GM11168 (cell line): ENCODE results near the gene ZBTB9.

ENCODE experiments used
- in situ Hi-C: fragments of 300-500 bp; cut with MboI; formaldehyde crosslinking; loops from one replicate; pipeline ENCODE4 v1.12.0; 2022; ENCODE audit warnings: low sequenced_read_pairs; ENCODE audit not compliant: unreplicated experiment

Gene ZBTB9, protein sequence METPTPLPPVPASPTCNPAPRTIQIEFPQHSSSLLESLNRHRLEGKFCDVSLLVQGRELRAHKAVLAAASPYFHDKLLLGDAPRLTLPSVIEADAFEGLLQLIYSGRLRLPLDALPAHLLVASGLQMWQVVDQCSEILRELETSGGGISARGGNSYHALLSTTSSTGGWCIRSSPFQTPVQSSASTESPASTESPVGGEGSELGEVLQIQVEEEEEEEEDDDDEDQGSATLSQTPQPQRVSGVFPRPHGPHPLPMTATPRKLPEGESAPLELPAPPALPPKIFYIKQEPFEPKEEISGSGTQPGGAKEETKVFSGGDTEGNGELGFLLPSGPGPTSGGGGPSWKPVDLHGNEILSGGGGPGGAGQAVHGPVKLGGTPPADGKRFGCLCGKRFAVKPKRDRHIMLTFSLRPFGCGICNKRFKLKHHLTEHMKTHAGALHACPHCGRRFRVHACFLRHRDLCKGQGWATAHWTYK

DNA sequence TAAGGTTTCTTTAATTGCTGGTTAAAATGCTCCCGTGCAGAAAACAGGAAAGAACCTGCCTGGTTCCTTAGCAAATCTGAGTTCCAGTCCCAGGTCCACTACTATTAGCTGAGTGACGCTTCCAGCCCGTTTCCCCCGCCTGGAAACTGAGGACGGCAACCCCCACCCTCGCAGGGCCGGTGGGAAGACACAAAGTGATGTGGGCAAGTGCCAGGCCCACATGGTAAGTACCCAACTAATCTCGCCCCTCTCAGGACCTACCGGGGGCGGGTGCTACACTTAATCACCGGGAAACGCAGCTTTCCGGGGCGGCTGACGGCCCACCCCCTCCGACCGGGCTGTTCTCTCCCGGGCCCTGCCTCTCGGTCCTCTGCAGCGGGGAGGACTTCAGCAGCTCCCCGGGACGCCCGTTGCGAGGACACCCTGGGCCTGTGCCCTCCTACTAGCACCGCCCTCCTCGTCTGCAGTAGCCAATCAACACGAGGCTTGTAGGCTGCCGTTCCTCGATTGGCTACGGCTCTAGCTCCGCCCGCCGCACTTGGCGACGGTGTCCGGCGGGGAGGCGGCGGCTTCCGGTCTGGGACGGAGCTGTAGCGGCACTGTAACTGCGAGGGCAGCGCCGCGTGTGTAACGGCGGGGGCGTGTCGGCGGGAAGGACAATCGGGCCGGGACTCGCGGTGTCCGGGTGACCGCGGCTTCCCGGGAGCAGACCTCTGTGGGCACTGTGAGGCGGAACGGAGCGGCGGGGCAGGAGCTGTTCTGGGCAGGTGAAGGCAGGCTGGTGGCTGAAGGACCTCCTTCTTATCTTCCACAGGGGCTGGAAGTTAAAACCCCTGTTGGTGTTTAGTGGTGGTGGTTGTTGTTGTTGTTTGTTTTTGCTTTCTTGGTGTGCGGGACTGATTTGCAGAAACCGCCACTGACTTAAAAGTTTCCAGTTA is at the start of gene ZBTB9:
TSS of gene ZBTB9 (plus strand) at position 568 of the 938 bp plus-strand sequence. CDS start 525 bp downstream, outside the sequence.
- in situ Hi-C loops, result no loop called here

DNA sequence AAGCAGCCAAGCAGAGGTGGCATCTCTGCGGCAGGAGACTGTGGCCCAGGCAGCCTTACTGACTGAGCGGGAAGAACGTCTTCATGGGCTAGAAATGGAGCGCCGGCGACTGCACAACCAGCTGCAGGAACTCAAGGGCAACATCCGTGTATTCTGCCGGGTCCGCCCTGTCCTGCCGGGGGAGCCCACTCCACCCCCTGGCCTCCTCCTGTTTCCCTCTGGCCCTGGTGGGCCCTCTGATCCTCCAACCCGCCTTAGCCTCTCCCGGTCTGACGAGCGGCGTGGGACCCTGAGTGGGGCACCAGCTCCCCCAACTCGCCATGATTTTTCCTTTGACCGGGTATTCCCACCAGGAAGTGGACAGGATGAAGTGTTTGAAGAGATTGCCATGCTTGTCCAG is 49.5 kb upstream of the ZBTB9 start:
- in situ Hi-C loops, result no loop called here

DNA sequence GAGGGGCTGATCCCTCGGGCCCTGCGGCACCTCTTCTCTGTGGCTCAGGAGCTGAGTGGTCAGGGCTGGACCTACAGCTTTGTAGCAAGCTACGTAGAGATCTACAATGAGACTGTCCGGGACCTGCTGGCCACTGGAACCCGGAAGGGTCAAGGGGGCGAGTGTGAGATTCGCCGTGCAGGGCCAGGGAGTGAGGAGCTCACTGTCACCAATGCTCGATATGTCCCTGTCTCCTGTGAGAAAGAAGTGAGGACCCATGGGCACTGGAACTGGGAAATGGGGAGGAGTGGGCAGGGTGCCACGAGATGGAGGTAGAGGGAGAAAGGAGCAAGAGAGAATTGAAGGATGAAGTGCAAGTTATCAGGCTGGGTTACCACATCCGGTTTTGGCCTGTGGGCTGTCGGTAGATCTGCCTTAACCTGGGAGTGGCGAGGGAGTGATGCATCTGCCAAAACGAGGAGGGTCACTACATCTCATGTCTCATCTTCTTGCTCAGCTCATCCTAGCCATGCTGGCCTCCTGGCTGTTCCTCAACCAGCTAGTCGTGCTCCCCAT is 48.9 kb upstream of the ZBTB9 start:
- in situ Hi-C loops, result no loop called here

DNA sequence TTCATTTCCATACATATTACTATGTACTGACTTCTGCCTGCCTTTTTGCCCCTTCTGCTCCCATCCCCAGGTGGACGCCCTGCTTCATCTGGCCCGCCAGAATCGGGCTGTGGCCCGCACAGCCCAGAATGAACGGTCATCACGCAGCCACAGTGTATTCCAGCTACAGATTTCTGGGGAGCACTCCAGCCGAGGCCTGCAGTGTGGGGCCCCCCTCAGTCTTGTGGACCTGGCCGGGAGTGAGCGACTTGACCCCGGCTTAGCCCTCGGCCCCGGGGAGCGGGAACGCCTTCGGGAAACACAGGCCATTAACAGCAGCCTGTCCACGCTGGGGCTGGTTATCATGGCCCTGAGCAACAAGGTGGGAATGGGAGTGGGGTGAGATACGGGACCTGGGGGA is 48.2 kb upstream of the ZBTB9 start:
- in situ Hi-C loops, result no loop called here

DNA sequence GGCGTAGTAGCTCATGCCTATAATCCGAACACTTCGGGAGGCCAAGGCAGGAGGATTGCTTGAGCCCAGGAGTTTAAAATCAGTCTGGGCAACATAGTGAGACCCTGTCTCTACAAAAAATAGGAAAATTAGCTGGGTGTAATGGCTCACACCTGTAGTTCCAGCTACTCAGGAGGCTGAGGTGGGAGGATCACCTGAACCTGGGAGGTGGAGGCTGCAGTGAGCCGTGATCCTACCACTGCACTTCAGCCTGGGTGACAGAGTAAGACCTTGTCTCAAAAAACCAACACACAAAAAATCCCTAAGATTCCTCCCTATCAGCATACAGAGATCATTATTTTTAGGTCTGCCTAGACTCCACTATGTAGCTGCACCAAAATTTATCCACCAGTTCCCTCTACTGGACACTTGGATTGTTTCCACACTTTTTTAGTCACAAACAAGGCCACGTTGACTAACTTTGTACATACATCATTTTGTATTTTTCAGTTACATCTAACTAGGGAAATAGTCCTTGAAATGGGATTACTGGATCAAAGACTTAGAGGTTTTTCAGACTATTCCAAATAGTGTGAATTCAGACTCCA is 47.2 kb upstream of the ZBTB9 start:
- in situ Hi-C loops, result no loop called here

DNA sequence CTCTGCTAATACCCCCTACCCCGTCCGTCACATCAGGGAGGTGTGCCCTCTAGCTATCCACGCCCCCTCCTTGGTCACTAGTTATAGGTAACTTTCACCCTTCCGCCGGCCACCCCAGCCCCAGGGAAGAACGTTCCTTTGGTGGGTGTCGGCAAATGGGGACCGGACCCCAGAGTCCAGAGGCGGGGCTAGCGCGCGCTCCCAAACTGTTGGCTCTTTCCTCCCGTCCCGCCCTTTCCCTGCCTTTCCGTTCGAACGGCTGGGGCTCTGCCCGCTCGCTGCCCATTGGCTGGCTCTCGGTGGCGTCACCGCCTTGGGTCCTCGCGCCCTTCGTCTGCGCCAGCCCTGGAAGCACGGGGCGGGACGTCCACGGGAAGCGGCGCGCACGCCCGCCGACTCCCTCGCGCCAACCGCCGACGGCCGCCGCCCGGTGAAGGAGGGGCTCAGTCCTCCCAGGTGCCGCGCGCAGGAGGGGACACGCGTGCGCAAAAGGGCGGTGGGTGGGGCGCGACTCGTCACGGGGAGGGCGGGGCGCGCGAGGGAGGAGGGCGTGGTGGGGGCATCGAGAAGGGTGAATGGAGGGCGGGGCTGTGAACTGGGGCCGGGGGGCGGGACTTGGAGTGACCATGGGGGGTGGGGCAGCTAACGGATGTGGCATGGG is 44.2 kb upstream of the ZBTB9 start:
- in situ Hi-C loops, result no loop called here

DNA sequence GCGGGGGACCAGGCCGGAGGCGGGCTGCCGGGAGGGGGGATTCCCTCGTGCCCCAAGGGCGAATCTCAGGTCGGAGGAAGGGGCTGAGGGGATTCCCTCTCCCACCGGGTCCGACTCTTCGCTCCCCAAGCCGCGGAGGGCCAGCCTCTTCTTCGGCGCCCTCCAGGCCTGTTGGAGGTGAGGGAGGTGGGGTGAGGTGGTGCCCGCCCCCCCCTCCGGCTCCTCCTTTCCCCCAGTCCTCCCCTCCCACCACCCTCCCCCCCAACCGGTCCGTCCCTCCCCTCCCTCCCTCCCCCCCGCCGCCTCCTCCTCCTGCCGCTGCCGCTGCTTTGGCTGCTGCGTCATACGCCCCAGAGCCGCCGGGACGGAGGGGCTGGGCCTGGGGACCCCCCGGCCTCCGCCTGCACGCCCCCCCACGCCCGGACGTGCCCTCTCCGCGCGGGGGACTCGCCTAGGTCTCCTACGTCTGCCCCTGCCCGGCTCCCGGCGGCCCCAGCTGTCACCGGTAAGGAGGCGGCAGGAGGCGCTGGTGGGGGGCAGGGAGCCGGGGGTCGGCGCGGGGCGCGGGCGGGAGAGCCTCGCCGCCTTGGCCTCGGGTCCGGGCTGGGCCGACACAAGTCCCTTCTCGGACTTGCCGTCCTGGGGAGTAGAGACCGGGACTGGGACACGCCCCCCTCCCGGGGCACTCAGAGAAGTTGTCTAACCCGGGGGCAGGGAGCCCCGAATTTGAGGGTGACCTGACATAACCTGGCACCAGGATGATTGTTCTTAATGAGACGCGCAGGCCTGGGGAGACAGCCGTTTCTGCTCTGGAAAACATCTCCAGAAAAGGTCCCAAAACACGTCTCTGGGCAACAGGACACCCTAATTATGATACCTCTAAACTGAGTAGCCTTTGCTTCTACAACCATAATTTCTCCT is 43.4 kb upstream of the ZBTB9 start, which contains the start of gene PHF1:
TSS of gene PHF1 (plus strand) at position 304 of the 921 bp plus-strand sequence. CDS start 1,250 bp downstream, outside the sequence.
- in situ Hi-C loops, result no loop called here

DNA sequence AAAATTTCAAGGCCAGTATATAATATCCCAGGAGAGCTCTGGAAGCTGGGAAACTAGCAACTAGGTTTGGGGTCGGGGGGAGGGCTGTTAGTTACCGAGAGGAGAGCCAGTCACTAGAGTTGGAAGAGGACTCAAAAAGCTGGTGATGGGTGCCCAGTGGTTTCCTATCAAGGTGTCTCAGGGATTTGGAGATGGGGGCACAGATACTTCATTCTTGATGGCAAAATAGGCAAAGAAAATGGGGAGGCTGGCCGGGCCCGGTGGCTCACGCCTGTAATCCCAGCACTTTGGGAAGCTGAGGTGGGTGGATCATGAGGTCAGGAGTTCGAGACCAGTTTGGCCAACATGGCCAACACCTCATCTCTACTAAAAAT is 42.8 kb upstream of the ZBTB9 start:
- in situ Hi-C loops, result no loop called here

DNA sequence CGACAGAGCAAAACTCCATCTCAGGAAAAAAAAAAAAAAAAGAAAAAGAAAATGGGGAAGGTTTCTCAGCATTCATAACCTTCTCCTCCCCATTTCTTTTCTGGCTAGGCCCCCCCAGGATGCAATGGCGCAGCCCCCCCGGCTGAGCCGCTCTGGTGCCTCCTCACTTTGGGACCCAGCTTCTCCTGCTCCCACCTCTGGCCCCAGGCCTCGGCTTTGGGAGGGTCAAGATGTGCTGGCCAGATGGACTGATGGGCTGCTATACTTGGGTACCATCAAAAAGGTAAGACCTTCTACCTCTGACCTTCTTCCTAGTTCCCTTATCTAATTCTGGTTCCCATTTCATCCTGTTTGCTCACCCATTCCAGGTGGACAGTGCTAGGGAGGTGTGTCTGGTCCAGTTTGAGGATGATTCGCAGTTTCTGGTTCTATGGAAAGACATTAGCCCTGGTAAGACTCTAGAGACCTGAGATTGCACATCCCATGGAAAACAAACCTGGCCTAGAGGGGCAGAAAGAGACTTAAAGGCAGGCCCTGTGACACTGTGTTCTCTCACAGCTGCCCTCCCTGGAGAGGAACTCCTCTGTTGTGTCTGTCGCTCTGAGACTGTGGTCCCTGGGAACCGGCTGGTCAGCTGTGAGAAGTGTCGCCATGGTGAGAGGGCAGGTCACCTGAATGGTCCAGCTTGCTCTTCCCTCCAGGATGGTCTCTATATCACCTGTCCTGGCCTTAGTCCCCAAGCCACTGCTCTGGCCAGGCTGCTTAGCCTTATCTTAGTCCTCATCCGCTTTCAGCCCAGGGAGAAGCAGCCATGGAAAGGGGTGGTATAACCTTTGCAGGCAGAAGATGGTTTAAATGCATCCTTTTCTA is 42.0 kb upstream of the ZBTB9 start:
- in situ Hi-C loops, result no loop called here

DNA sequence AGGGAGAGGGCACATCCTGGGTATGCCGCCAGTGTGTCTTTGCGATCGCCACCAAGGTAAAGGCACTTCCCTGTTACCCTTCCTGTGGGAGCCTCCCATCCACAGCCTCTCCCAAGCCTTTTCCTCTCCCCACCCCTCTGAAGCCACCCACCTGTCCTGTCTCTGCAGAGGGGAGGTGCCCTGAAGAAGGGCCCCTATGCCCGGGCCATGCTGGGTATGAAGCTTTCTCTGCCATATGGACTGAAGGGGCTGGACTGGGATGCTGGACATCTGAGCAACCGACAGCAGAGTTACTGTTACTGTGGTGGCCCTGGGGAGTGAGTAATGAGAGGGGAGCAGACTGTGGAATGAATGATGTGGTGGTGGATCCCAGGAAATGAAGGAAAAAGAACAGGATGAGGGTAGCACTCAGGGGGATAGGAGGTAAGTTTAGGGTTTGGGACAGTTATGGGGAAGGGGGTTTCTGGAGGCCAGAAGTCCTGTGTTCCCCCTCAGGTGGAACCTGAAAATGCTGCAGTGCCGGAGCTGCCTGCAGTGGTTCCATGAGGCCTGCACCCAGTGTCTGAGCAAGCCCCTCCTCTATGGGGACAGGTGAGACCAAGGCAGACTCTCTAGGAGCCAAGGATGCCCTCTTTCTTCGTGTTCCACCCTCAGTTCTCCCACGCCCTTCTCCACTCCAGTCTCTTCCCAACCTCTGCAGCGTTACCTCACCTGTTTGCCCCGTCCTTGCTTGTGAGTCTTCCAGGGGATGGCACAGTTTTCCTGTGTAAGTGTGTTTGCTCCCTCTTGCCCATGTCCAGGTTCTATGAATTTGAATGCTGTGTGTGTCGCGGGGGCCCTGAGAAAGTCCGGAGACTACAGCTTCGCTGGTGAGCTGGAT is 40.9 kb upstream of the ZBTB9 start:
- in situ Hi-C loops, result no loop called here

DNA sequence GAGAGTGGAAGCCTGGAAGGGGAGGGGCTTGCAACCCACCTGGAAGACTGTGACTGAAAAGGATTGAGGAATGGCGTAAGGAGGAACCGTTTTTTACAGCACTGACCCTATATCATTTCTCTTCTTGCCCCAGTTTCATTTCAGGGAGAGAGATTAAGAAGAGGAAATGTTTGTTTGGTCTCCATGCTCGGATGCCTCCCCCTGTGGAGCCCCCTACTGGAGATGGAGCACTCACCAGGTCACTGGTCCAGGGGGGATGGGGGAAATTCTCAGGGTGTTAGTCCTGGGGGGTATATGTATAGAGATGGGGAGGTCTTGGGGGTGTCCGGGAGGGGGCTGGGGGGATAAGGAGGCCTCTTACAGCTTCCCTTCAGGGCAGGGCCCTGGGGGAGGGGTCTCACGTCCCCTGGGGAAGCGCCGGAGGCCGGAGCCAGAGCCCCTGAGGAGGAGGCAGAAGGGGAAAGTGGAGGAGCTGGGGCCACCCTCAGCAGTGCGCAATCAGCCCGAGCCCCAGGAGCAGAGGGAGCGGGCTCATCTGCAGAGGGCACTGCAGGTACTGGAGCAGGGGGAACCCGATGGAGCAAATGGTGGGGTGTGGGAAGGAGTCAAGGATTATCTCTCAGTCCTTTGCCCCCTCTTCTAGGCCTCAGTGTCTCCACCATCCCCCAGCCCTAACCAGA is 39.6 kb upstream of the ZBTB9 start:
- in situ Hi-C loops, result no loop called here

DNA sequence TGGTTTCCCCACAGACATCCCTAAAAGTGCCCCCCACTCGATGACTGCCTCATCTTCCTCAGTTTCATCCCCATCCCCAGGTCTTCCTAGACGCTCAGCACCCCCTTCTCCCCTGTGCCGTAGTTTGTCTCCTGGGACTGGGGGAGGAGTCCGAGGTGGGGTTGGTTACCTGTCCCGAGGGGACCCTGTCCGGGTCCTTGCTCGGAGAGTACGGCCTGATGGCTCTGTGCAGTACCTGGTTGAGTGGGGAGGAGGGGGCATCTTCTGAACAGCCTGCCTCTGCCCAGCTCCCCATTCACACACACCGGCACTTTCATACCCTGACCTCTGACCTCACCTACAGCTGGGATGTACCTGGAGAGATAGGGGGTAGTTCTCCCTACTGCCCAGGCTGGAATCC is 38.5 kb upstream of the ZBTB9 start:
- in situ Hi-C loops, result no loop called here

DNA sequence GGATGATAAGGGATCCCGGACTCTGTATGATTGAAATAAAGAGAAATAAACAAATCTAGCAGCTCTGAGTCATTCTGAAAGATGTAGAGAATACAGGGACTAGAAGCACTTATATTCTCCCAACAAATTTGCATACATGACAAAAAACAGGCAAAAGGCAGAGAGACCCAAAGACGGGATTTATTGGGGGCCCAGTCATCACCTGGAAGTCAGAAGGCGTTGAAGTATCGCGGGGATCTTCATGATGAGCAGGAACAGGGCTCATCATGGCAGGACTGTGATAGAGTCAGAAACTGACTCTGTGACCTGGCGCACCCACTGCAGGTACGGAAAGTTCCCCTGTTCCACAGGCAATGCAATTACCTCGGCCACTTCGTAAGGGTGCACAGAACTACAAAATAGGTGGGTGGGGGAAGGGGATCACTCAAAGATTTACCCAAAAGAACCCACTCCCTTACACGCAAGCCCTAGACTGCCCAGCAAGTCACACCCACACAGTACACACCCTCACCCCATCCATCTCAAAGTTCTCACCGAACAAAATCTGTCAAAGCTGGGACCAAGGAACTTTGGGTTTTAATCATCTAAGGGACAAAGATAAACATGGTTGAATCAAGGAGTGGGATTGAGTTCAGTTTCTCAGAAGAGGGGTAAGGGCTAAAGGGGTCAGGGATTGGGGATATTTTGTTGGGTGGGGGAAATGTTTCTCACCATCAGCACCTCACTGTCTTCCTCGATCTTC is 37.8 kb upstream of the ZBTB9 start:
- in situ Hi-C loops, result no loop called here

DNA sequence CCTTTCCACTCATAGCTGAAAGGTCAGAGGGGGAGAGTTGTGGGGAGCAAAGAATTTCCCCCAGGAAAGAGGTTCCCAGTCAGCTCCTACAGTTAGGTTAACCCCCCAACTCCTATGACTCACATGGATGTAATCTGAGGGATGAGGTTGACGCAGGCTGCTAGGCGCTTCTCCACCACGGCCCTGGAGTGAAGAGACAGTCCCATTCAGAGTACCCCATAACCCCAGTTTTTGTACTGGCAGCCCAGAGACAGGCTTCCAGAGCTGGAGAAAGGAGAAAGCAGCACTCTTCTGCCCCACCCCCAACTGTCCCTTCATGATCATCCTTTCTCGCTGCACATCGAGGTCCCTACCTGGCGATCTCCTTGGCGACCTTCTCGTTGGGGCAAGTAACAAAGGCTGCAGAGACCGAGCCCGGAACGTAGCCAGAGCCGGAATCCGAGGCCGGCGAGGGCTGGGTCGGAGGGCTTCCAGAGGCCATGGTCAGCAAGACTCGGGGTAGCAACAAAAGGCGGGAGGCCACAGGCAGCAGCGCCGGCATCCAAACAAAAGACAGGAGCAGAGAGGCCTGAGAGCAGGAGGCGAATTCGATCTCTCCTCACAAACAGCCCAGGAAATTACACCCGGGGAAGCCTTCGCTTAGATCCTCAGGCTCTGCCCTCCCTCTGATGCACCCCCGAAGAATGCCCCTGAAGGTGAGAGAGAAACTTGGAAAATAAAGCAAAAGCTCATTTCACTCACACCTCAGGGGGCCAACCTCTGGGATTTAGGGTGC is 37.1 kb upstream of the ZBTB9 start:
- in situ Hi-C loops, result no loop called here
